Measurements from ENCODE around the gene RBPJ.

- TF ChIP-seq CTCF (IDR thresholded peaks at IDR 0.05) (no peak), REST (IDR thresholded peaks at IDR 0.05; ENCODE audit: insufficient read depth in 1 of 2, low read depth in 2 of 2, low read length in 1 of 2) (no peak), POLR2AphosphoS5 (IDR thresholded peaks at IDR 0.05; ENCODE audit: low read depth, low read length) (no peak), SIN3A (IDR thresholded peaks at IDR 0.05; ENCODE audit: borderline replicate concordance, insufficient read depth, low read depth, low read length) (no peak)
Measured at GRCh38 chr4:26294904-26295303, 25.9 kb upstream of the RBPJ start.

Measured in Panc1 (cell line).